HG02763 (cell line): ENCODE data around the gene CAPN5.

Source experiments
- ATAC-seq: cut with Tn5 transposase; IDR thresholded peaks from one replicate; pipeline ENCODE4 v1.9.1; 2021; ENCODE audit warnings: mild to moderate bottlenecking, moderate library complexity; ENCODE audit not compliant: unreplicated experiment

CAPN5 gene

DNA sequence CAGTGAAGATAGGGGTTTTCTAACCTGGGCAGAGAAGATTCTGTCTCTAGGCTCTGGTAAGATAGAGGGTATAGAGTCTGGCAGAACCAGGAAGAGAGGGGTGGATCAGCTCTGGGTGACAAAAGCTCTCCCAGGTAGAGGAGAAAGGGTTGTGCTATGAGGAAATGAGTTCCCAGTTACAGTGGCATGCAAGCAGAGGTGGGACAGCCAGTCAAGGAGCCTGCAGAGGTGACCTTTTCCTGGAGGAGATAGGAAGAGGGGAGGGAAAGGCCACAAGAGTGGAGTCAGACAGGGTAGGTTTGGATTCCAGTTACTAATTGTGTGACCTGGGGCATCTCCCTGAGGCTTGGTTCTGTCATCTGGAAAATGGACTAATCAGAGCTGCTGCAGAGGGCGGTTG, 3.4 kb upstream of the CAPN5 start:
- no peak for ATAC-seq

DNA sequence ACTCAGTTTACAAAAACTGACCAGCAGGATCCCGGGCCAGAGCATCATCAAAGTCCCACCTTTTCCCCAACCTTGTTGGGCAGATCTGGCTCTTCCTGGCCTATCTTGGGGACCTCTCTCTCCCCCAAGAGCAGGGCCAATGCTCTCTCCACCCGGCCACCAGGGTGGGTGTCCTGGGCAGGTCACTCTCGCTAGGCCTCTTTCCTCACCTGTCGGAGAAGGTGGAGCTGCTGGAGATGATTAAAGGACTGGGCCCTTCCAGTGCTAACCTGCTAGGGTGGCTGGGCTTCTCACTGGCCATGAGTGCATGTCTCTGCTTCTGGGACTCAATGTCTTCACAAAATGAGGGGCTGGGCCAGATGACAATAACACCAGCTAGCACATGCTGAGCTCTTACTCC, 2.9 kb upstream of the CAPN5 start:
- ATAC-seq, result no peak

DNA sequence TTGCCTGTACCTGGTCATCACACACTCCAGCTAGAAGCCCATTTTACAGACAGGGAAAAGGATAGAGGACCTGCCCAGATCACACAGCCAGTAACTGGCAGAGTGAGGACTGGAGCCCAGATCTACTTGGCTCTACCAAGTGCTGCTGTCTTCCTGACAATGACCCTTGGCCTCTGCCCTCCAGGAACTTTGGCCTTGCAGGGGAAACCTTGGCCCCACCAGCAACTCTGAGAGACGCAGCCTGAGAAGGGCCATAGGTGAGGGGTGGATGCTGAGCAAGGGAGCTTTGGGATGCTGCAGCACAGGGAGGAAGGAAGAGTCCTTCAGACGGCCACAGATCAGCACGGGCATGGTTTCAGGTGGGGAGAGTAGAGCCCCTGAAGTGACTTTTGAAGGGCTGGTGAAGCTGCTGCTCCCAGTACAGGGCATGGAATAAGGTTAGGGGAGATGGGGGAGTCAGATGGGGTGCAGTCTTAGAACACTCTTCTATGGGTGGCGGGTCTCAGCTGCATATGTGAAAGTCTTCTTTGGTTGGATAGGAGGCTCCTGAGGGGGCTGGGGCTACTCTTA, 2.0 kb upstream of the CAPN5 start:
- ATAC-seq, result no peak

DNA sequence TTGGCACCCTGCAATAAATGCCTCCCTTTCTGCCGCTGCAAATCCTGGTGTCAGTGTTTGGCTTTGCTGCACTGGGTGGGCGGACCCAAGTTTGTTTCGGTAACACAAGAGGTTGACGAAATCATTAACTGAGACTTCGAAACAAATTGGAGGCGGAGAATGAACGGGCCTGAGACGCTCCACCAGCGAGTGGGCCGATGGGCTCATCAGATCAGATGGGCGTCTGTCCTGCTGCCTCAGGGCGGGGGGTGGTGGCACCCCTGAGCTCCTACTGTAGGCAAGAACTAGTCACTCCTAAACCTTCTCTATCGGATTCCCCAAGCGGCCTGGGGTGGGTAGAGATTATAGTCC, 918 bp upstream of the CAPN5 start:
- no peak for ATAC-seq

DNA sequence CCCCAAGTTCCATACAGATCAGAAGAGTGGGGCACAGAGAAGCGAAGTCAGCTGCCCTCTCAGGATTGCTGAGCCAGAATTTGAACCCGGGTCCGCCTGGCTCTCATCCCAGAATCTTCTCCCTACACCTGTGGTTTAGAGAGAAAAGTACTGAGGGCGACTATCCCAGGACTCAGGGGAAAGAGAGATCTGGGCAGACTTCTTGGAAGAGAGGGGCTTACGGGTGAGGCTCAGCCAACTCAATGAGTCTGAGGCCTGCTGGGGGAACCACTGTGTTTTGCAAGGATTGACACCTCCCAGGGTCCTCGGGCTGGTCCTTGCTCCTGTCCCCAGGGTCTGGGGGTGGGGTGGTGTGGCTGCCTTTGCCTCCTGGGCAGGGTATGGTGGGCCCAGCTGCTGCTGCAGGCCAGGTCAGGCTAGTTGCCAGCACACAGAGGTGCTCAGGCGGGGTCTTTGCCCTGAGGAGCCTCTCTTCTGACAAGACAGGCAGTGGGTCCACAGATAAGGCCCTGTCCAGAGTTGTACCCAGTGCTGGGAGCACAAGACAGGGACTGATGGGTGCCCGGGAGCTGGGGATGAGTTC, 1.2 kb downstream of the CAPN5 start:
- ATAC-seq, result no peak

DNA sequence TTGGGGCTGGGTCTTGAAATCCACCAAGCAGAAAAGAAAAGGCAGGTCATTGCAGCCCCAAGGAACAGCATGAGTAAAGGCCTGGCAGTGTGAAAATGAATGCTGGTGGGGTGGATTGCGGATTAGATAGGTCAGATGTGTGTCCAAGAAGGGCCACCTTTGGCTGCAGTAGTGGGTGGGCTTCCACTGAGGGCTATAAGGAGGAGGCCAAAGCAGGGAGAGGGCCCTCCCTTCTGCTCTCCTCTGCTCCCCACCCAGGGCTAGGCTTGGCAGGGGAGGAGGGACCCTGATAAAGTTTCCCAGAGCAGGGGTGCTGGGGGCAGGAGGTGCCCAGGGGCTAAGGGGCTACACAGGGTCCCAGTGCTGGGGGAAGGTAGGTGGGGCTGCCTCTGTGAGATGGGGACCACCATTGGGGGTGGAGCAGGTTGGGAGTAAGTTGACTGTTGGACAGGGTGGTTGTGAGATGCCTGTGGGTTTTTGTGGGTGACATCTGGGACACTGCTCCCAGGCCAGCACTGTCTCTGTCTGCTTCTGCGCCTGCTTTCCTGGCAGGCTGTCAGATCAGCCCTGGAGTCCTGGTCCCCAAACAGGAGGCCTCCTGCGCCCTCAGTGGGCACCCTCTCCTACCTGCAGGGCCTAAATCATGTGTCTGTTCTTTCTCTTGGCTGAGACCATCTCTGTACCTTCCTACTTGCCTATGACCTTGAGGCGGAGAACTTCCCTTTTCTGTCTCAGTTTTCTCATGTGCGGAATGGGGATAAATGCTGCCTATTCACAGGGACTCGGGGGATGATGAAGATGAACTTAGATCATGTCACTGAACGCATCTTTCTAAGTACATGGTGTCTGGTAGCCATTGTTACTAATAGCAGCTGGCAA, 1.9 kb downstream of the CAPN5 start:
- no peak for ATAC-seq

DNA sequence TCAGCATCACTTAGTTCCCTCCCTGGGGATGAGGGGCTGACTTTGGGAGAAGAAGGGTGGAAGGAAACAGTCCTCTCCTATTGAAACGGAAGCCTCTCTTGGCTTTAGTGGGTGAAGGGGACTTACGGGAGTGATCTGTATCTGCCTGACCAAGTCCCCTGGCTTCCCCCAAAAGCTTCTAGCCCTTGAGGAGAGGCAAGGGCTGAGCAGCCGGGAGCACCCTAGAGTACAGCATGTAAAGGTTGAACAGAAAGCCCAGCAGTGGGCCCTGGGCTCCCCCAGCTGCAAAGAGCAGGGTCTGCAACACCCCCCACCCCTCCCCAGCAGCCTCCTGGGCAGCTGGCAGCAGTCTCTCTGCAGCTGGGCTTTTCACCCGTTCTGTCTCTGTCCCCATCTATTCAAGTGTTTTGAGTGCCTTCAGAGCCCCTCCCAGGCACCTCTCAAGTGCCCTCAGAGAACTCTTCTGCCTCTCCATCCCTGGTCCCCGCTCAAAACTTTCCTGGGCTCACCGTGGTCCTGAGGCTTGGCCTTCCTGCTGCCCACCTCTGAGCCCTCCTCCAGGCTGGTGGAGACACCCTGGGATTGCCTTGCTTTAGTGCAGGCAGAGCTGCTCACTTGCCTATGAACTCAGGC, 2.7 kb downstream of the CAPN5 start:
- ATAC-seq, result no peak

DNA sequence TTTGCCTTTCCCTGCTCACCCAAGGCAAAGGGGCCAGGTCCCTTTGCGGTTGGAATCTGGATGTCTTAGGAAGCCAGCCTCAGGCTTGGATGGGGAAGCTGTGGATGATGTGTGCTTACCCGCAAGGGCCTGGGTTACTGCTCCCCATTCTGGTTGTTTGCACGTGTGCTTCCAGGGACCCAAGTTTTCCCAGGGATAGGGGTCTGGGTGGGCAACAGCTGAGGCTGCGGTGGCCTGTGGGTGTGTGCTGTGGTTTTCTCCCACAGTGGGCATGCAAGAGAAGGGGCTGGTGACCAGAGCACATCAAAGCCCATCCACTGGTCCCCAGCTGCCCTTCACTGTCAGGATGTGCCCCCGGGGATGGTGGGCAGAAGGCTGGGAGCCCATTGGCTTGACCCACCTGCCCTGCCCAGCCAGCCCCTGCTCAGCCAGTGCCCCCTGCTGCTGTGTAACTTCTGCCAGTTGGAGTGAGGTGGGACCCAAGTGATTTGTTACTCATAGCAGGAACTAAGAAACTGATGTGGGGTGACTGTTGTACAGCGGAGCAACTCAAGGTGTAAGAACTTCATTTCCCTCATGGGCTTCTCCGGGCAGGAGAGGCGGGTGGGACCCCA, 3.3 kb downstream of the CAPN5 start:
- no peak for ATAC-seq

DNA sequence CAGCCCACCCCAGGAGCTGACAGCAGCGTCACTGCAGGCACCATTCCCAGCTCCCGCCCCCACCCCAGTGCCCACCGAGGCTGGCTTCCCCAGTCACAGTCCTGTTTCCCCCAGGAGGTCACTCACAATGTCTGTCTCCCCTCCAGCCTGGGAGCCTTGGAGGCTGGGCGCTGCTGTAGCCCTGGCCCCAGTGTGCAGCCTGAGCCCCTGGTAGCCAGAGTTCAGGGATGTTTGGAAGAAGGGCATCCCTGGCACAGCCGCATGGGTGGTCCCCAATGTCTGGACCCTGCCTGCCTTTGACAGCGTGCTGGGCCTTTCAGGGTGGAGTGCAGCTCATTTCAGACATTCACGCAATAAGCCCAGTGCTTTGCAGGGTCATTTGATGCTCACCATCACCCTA, 4.3 kb downstream of the CAPN5 start:
- no peak for ATAC-seq

DNA sequence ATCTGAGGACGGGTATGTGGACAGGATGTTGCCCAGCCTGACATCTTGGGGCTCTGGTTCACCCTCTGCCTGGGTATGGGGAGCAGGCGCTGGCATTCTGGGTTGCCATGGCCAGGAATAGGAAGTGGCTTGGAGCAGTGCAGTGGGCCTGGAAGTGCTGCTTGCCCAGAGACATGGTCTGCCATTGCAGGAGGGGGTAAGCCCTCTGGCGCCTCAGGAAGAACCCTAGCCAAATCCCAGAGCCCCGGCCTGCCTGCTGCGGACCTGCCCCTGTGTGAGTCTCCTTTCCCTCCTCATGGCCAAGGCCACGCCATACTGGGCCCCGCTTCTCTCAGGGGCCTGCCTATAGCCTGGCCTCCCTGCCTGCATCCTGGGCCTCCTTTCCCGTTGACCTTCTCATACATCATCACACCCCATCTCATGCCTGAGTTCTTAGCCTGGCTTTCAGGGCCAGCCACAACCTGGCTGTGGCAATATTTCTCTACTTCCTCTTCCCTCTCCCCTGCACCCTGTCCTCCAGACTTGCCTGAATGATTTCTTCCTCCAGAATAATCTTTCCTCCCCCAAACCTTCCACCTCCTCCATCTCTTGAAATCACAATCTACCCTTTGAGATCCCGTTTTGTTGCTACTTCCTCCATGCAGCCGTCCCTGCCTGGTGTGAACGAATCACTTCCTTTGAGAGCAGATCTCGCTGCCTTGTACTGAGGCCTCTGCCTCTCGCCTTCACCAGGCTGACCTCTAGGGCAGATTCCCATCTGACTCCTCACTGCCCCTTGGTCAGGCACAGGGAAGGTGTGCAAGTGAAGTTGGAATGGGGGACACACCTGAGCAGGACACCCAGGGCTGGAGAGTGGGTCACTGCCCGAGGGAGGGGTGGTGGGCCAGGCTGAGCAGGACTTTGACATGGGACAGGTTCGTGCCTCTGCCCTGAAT, 5.2 kb downstream of the CAPN5 start:
- ATAC-seq, result no peak

DNA sequence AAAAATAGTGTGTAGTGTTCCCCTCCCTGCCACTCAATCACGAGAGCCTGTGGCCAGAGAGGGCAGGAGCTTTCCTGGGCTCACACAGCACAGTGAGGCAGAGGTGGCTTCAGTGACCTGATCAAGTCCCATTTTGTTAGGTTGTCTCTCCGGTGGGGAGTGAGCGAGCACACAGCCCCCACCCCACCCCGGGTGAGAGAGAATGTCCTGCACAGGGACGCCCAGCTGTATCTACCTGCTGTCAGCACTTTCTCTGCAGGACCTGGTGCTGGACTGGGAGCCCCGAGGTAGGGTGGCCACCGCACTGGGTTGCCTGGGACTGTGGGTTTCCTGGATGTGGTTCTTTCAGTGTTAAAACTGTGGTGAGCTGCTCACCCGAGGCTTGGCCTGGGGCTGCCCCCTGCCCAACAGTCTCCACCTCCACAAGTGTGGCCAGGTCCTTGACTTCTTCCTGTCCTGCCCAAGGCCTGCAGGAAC, 6.1 kb downstream of the CAPN5 start:
- ATAC-seq, result no peak

DNA sequence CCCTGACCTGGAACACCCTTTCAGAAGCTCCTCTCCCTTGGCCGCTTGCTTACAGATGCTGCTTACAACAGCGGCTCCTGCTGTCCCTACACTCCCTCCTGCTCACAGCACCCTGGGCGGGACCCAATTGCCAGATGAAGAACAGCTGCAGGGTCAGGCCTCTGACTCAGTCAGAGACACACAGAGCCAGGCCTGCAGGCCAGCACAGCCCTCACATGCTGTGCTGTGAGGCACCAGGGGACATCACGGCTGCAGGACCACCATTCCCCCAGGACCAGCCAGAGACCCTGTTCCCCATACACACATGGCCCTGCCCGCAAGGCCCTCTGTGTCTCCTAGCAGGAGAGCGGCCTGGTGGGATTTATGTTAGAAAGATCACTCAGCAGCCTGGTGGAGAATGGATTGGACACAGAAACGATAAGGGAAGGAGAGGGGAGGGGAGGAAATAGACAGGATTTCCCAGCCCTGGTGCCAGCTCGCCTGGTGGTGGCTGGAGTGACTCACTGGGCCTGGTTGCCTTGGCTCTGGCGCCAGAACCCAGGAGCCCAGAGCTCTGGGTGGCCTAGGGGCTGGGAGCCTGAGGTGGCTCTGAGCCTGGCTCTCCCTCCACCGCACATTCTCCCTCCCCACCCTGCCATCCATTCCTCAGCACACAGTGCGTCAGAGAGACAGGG, 6.7 kb downstream of the CAPN5 start:
- no peak for ATAC-seq

DNA sequence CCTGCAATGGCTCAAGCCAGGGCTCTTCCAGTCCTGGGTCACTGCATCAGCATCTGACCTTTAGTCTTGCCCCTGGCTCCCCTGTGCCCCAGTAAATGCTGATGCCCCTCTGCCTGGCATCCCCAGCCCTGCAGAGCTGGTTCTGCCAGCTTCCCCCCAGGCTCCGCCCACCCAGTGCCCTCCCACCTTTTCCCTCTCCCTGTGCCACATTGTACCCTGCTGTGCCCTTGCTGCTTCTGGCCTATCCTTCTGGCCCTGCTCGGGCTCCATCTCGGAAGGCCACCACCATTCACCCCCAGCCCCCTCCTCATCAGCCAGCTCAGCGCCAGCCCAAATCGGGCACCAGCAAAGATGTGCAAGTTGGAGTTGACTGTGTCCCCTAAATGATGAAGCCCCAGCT, 7.4 kb downstream of the CAPN5 start:
- no peak for ATAC-seq

DNA sequence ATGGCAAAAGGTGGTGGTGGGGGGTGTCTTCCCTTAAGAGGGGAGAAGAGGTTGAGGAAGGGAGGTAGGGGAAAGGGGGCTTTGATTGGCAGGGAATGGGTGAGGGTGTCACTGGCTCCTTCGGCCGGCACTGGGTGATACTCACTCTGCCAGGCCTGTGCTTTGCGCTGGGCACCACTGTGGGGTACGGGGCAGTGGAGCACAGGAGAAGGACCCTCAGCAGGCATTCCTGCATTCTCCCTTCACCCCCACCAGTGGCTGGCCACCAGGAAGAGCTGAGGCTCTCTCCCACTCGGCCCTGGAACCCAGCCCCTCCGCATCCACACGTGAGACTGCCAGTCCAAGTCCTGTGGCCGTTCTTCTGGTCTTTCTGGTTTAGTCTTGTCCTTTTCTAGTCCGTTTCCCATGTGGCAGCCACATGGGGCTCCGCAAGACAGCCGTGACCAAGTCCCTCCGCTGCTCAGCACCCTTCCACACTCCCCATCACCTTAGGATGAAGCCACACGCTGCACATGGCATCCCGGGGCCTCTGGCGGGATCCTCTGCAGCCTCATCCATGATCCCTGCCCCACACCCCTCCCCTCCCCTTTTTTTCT, 8.0 kb downstream of the CAPN5 start:
- ATAC-seq, result no peak

DNA sequence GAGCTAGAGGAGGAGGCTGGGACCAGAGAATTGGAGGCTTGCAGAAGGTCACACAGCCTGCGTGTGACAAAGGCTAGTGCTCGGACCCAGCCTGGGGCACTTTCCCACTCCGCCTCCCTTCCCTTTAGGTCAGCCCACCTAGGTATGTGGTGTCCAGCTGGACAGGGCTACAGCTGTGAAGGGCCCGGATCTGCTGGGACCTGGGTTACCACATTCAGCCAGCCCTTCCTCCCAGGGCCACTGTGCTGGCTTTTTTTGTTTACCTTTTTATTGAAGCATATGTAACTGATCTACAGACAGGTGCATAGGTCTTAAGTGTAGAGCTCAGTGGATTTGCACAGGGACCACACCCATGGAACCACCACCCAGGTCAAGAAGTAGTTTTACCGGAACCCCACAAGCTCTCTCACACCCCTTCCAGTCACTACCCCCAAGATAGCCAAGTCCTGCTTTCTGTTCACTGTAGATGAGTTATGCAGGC, 8.7 kb downstream of the CAPN5 start:
- ATAC-seq, result no peak

DNA sequence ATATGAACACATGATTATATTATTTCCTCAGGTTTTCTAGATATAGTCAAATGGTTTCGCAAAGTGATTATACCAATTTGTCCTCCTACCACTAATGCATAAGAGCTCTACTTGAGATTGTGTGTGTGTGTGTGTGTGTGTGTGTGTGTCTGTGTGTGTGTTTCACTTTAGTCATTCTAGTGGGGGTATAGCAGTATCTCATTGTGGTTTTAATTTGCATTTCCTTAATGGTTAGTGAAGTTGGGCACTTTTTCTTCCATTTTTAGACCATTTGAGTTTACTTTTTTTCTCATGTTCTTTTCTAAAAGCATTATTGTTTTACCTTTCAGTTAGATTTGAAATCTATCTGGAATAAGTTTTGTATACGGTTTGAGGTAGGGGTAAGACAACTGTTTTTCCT, 12.9 kb downstream of the CAPN5 start:
- no peak for ATAC-seq

DNA sequence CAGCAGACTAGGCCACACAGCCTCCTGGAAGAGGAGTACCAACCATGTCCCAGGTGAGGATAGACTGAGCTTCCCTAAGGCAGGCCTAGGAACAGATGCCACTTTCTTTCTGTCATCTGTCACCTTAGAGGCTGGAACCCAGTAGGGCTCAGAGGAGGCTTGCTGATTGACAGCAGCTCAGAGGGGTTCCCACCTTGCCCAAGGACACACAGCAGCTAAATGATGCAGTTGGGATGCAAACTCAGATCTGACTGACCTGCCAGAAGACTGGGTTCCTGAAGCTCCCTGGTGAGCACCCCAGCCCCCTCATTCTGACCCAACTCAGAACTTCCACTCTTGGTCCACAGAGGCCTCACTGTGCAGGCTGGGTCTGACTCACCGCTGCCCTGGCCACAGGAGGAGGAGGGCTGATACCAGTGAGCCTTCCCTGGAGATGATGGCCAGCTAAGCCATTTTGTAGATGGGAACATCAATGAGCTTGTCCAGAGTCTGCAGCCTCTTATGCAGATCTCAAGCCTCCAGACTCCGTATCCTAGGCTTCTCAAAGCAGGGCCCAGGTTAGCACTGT, 14.0 kb downstream of the CAPN5 start:
- ATAC-seq, result no peak

DNA sequence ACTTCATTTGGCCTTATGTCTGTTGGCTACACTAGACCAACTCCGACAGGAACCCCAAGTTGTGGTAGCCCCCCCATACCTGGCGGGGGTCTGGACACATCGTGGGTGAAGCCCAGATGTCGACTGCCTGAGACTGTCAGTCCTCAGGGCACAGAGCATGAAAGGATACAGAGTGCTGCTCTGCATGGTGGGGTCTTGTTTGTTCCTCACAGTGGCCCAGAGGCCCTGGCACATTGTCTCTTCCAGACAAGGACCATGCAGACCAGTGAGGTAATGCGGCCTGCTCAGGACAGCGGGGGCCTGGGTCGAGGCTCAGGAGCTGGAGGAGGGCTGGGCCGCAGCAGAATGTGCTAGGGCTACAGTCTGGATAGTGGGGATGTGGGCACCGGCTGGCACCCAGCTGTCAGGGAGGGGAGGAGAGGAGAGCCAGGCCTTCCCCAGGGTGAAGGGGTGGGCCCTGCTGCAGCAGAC, 14.6 kb downstream of the CAPN5 start:
- ATAC-seq, result no peak
